HepG2 (cell line): ENCODE measurements around the gene SERINC5. TPM values are rescaled to one million over a fixed set of nuclear protein-coding genes. Genes with fewer than 3 reads are reported as not detected.

ENCODE experiments used
- BORCS8-MEF2B ChIP-seq: sonication (generic); formaldehyde crosslinking; IDR thresholded peaks from 2 replicates; pipeline ENCODE4 v1.8.0; 2022; ENCODE audit warnings: mild to moderate bottlenecking, missing genetic modification reagents
- GATAD1 ChIP-seq: IDR thresholded peaks from 2 replicates; pipeline ENCODE4 v1.6.1; 2016; ENCODE audit warnings: missing genetic modification reagents, missing compliant biosample characterization
- HNRNPUL1 ChIP-seq: fragments of 200-400 bp; formaldehyde crosslinking; IDR thresholded peaks from 2 replicates; pipeline ENCODE4 v1.6.1; 2017; ENCODE audit warnings: low read depth, mild to moderate bottlenecking, low read length, moderate library complexity
- MLLT10 ChIP-seq: sonication (generic); formaldehyde crosslinking; IDR thresholded peaks from 2 replicates; pipeline ENCODE4 v1.4.0; 2020; ENCODE audit warnings: missing genetic modification reagents
- NFAT5 ChIP-seq: sonication (generic); formaldehyde crosslinking; IDR thresholded peaks from 2 replicates; pipeline ENCODE4 v1.4.0; 2020; ENCODE audit warnings: missing genetic modification reagents
- ZC3H13 ChIP-seq: sonication (generic); formaldehyde crosslinking; IDR thresholded peaks from 2 replicates; pipeline ENCODE4 v1.8.1; 2023; ENCODE audit warnings: mild to moderate bottlenecking, missing genetic modification reagents, moderate library complexity
- ZNF12 ChIP-seq: sonication (generic); formaldehyde crosslinking; IDR thresholded peaks from 2 replicates; pipeline ENCODE4 v1.5.0; 2020; ENCODE audit warnings: missing genetic modification reagents
- ZNF225 ChIP-seq: sonication (generic); formaldehyde crosslinking; IDR thresholded peaks from 2 replicates; pipeline ENCODE4 v1.4.0; 2020; ENCODE audit warnings: mild to moderate bottlenecking, missing genetic modification reagents
- ZNF383 ChIP-seq: sonication (generic); formaldehyde crosslinking; IDR thresholded peaks from 2 replicates; pipeline ENCODE4 v1.4.0; 2020; ENCODE audit warnings: missing genetic modification reagents, mild to moderate bottlenecking, borderline replicate concordance
- ZNF484 ChIP-seq: sonication (generic); formaldehyde crosslinking; IDR thresholded peaks from 2 replicates; pipeline ENCODE4 v1.5.1; 2020; ENCODE audit warnings: mild to moderate bottlenecking, low read depth, missing genetic modification reagents, borderline replicate concordance
- ZNF496 ChIP-seq: sonication (generic); formaldehyde crosslinking; IDR thresholded peaks from 2 replicates; pipeline ENCODE4 v1.8.1; 2023; ENCODE audit warnings: mild to moderate bottlenecking, moderate library complexity, missing genetic modification reagents; ENCODE audit not compliant: insufficient replicate concordance
- polyA plus RNA-seq, 8 experiments: library from polyadenylated mRNA; depleted of rRNA in 3 of 8; stranded (reverse) in 7 of 8; unstranded in 1 of 8; fragments of >200 nt; fragmentation: Illumina TruSeq in 4 of 8; extraction: Trizol in 4 of 8; gene quantifications; 2 replicates each; pipeline versions ENCODE4 v1.2.1 to v1.2.3, GENCODE V29; 2011 to 2016; ENCODE audit warnings: low read depth in 4 of 8, missing spikeins in 1 of 8, mixed read lengths in 1 of 8; ENCODE audit not compliant: insufficient read depth in 1 of 8
- total RNA-seq, 5 experiments: library from RNA; depleted of rRNA; stranded (reverse); fragments of >200 nt; fragmentation: Illumina TruSeq; extraction: Trizol; gene quantifications; 2 replicates each; pipeline ENCODE4 v1.2.3, GENCODE V29; 2016; ENCODE audit warnings: low read depth in 1 of 5

Gene SERINC5
- total and polyA plus RNA-seq, 2 of the 13 experiments (the other 11 are each of a cell fraction or from before 2014, with no cell fraction given) = 17.3 to 22.8 TPM

DNA sequence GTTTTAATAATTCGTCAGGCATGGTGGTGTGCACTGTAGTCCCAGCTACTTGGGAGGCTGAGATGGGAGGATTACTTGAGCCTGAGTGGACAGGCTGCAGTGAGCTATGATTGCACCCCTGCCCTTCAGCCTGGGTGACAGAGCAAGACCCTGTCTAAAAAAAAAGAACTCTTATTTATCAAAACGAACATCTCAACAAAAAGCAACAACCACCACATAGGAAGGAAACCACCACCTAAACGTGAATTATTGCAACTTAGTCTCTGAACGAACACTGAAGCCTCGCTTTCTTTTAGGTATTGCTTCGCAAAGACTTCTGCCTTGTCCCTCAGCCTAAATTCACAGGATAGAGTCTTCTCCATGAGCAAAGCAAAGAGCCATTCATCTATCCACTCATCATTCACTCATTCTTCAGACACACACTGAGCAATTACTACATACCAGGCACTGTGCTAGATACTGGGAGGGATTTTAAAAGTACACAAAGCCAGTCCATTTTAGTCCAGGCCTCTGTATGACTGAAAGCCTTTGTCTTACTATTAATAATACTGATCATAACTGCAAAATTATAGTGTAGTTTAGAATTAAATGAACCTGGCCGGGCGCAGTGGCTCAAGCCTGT is 163.3 kb downstream of the SERINC5 start (continued):
- no peak for TF ChIP-seq NFAT5 (CRISPR knock-in tag)
- TF ChIP-seq BORCS8-MEF2B (CRISPR knock-in tag) = no peak
- TF ChIP-seq MLLT10 (CRISPR knock-in tag) = no peak
- no peak for TF ChIP-seq ZNF484 (CRISPR knock-in tag)
- TF ChIP-seq ZNF12 (CRISPR knock-in tag) = no peak
- no peak for TF ChIP-seq ZNF225 (CRISPR knock-in tag)
- TF ChIP-seq ZC3H13 = no peak
- no peak for TF ChIP-seq ZNF383 (CRISPR knock-in tag)
- no peak for TF ChIP-seq HNRNPUL1
- TF ChIP-seq GATAD1 (CRISPR knock-in tag) = no peak
- no peak for TF ChIP-seq ZNF496 (CRISPR knock-in tag)
